Suprapubic skin (tissue), 4 donors: Measurements from ENCODE around the gene SIAH2.

Experiments
- EP300 ChIP-seq: sonication (generic); formaldehyde crosslinking; IDR thresholded peaks from one replicate; pipeline ENCODE4 v1.6.1; 2017; ENCODE audit warnings: antibody characterized with exemption
- POLR2AphosphoS5 ChIP-seq, 3 donors: sonication (generic); formaldehyde crosslinking; IDR thresholded peaks; one replicate each; pipeline ENCODE4 v1.6.1; 2017; ENCODE audit warnings: antibody characterized with exemption in 3 of 3

- TF ChIP-seq EP300 (no peak), POLR2AphosphoS5 (IDR thresholded peaks at IDR 0.05) (no peak)
Measured at GRCh38 chr3:150798122-150798618, 35.2 kb upstream of the SIAH2 start.
